Natural killer cell (primary cell): ENCODE data around the gene POU3F1. TPM values are rescaled to one million over a fixed set of nuclear protein-coding genes. Genes with fewer than 3 reads are reported as not detected.

ENCODE experiments used
- ATAC-seq, 3 donors: fragments of 150-1000 bp in 2 of 3; fragments of 200-7000 bp in 1 of 3; cut with Tn5 transposase; 1 replicate in 1 of 3; 2 replicates in 2 of 3; pipeline ENCODE4 v1.10.0; 2021; ENCODE audit warnings: mild to moderate bottlenecking in 2 of 3, moderate library complexity in 2 of 3
- DNase-seq, 2 donors: peaks; one replicate each; pipeline versions ENCODE4 v3.0.0 to v3.0.0-alpha.2; 2013 to 2021; ENCODE audit warnings: mixed read lengths in 1 of 2
- H3K27ac ChIP-seq: one replicate; pipeline ENCODE4 v1.5.1; 2013; ENCODE audit warnings: mild to moderate bottlenecking, low read length
- H3K27me3 ChIP-seq: one replicate; pipeline ENCODE4 v1.6.1; 2013; ENCODE audit warnings: low read length; ENCODE audit not compliant: control insufficient read depth, insufficient read depth
- H3K36me3 ChIP-seq: one replicate; pipeline ENCODE4 v1.6.1; 2013; ENCODE audit warnings: low read length; ENCODE audit not compliant: control insufficient read depth, insufficient read depth
- H3K4me1 ChIP-seq: one replicate; pipeline ENCODE4 v1.6.1; 2013; ENCODE audit warnings: low read length; ENCODE audit not compliant: control insufficient read depth, insufficient read depth
- H3K4me3 ChIP-seq: one replicate; pipeline ENCODE4 v1.5.1; 2013; ENCODE audit warnings: low read length
- H3K9me3 ChIP-seq: one replicate; pipeline ENCODE4 v1.6.1; 2013; ENCODE audit warnings: low read length; ENCODE audit not compliant: control insufficient read depth, insufficient read depth
- H3K27ac Mint-ChIP-seq, 2 donors: one replicate each; pipeline ENCODE4 v1.8.0; 2022; ENCODE audit warnings: mild to moderate bottlenecking in 2 of 2, mixed read lengths in 2 of 2, moderate library complexity in 1 of 2
- H3K27me3 Mint-ChIP-seq, 2 donors: one replicate each; pipeline ENCODE4 v1.8.0; 2022; ENCODE audit warnings: low read depth in 2 of 2, mixed read lengths in 2 of 2
- H3K36me3 Mint-ChIP-seq: one replicate; pipeline ENCODE4 v1.8.0; 2022; ENCODE audit warnings: mixed read lengths
- H3K4me1 Mint-ChIP-seq, 2 donors: one replicate each; pipeline ENCODE4 v1.8.0; 2022; ENCODE audit warnings: mixed read lengths in 2 of 2
- H3K4me3 Mint-ChIP-seq: one replicate; pipeline ENCODE4 v1.8.0; 2022; ENCODE audit warnings: mild to moderate bottlenecking, moderate library complexity, mixed read lengths
- H3K9me3 Mint-ChIP-seq, 2 donors: one replicate each; pipeline ENCODE4 v1.8.0; 2022; ENCODE audit warnings: mixed read lengths in 2 of 2
- CTCF ChIP-seq: fragments of 200-600 bp; IDR thresholded peaks from one replicate; pipeline ENCODE4 v1.8.0; 2022; ENCODE audit warnings: antibody characterized with exemption
- WGBS: methylation state at CpG from one replicate; pipeline ENCODE4 v1.1.7; 2013; ENCODE audit warnings: missing lambda C conversion rate; ENCODE audit not compliant: insufficient coverage; 5-methylcytosine and 5-hydroxymethylcytosine counted together
- intact Hi-C: fragments of 100-400 bp; cut with micrococcal nuclease; formaldehyde crosslinking; loops from one replicate; pipeline ENCODE4 v1.14.2; 2022
- total RNA-seq, 4 donors: library from RNA; stranded (reverse); fragments of 120-200 nt in 1 of 4; gene quantifications; one replicate each; pipeline versions ENCODE4 v1.2.3 to v1.2.4, GENCODE V29; 2013 to 2022

Gene POU3F1
- total RNA-seq, 3 donors from 2014 or later (not counting 1 experiment from before 2014, with no cell fraction given), result 0.12 to 0.15 TPM; not detected in 1

- ATAC-seq (no peak), DNase-seq (no peak)
- H3K9me3 ChIP-seq, result no peaks in the 10 kb centered on the region
- Mint-ChIP-seq H3K27me3 (no peaks in the 10 kb centered on the region), H3K4me3 (peak overlapping the region; percentile 66), H3K27ac (peak overlapping the region; percentile 88 to 92), H3K4me1 (peaks cover 62 to 70% of the 10 kb centered on the region in 2 donors), H3K9me3 (no peaks in the 10 kb centered on the region), H3K36me3 (no peaks in the 10 kb centered on the region)
- no peak overlapping the region for H3K4me3 ChIP-seq
- no peaks in the 10 kb centered on the region for H3K27me3 ChIP-seq
- no peak for TF ChIP-seq CTCF
- H3K4me1 ChIP-seq, result peaks cover 80% of the 10 kb centered on the region
- 100% methylated on average over 1 of the region's 2 CpGs for WGBS
- H3K27ac ChIP-seq, result peak overlapping the region; percentile 50
- intact Hi-C loops, result loop anchor here (10.0 kb wide), 1 partner anchor 525 kb away; the partner anchor contains the start of gene ZC3H12A
- H3K36me3 ChIP-seq, result peaks cover 24% of the 10 kb centered on the region
Observed at GRCh38 chr1:38000233-38000528, 46.4 kb downstream of the POU3F1 start.

GRCh38 chr1:37999430-38000232, 47.0 kb downstream of the POU3F1 start:
- Mint-ChIP-seq H3K27ac (peak overlapping the region; percentile 88 to 92), H3K4me3 (peak overlapping the region; percentile 63), H3K27me3 (no peaks in the 10 kb centered on the region), H3K36me3 (no peaks in the 10 kb centered on the region), H3K4me1 (peaks cover 65 to 74% of the 10 kb centered on the region in 2 donors), H3K9me3 (no peaks in the 10 kb centered on the region)
- peaks cover 26% of the 10 kb centered on the region for H3K36me3 ChIP-seq
- no peak overlapping the region for H3K4me3 ChIP-seq
- no peak for TF ChIP-seq CTCF
- H3K27me3 ChIP-seq, result no peaks in the 10 kb centered on the region
- H3K27ac ChIP-seq, result peak overlapping the region; percentile 50
- intact Hi-C loops, result loop anchor here (10.0 kb wide), 1 partner anchor 525 kb away; the partner anchor contains the start of gene ZC3H12A
- H3K4me1 ChIP-seq, result peaks cover 82% of the 10 kb centered on the region
- H3K9me3 ChIP-seq, result no peaks in the 10 kb centered on the region
- DNase-seq, result no peak
- WGBS, result 31% methylated on average over 8 of the region's 9 CpGs
- ATAC-seq, result peak in 2 of 3 donors; percentile 25 to 56

GRCh38 chr1:37998913-37999429, 47.6 kb downstream of the POU3F1 start:
- Histone ChIP-seq H3K4me1 (peaks cover 77% of the 10 kb centered on the region), H3K4me3 (no peak overlapping the region), H3K27ac (peak overlapping the region; percentile 50), H3K27me3 (no peaks in the 10 kb centered on the region), H3K36me3 (peaks cover 26% of the 10 kb centered on the region), H3K9me3 (no peaks in the 10 kb centered on the region)
- Mint-ChIP-seq H3K9me3 (no peaks in the 10 kb centered on the region), H3K4me1 (peaks cover 64 to 73% of the 10 kb centered on the region in 2 donors), H3K36me3 (no peaks in the 10 kb centered on the region), H3K27me3 (no peaks in the 10 kb centered on the region), H3K4me3 (peak overlapping the region; percentile 63), H3K27ac (peak overlapping the region; percentile 88 to 92)
- TF ChIP-seq CTCF, result no peak
- DNase-seq (no peak), ATAC-seq (no peak)
- 84% methylated on average over 16 of the region's 16 CpGs for WGBS
- intact Hi-C loops, result no loop called here
